ENCODE data around the gene TMEM240. TPM values are rescaled to one million over a fixed set of nuclear protein-coding genes. Genes with fewer than 3 reads are reported as not detected.

Gene TMEM240
- total RNA-seq, result 1.2 and 5.8 TPM in 2 replicates

DNA sequence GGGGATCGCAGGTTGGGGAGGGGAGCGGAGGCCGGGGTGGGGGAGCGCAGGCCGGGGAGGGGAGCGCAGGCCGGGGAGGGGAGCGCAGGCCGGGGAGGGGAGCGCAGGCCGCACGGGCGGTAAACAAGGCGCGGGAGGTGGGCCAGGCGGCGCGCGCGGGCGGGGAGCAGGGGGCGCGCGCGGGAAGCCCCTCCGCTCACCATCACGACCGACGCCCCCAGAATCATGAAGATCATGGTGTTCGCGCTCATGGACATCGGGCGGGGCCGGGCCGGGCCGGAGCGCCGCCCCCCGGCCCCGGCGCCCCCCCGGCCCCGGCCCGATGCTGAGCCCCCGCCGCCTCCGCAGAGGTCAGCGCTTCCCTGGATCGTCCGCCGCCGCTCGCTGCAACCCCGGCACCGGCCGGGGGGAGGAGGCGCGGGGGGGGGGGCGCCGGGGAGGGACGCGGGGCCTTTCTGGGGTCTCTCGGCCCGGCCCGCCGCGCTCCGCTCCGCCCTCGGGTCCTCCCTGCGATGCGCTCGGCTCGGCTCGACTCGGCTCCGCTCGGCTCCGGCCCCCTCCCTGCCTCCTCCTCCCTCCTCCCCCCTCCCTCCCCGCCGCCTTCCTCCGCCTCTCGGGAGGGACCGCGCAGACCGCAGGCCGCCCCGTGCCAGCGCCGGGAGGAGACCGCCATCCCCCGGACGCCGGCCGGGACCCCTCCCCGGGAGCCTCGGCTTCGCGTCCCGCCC lies at the start of gene TMEM240:
Gene TMEM240, minus strand, starts transcription at position 535 of the 728 bp plus-strand sequence. Its CDS starts 278 bp downstream, at position 257.

DNA sequence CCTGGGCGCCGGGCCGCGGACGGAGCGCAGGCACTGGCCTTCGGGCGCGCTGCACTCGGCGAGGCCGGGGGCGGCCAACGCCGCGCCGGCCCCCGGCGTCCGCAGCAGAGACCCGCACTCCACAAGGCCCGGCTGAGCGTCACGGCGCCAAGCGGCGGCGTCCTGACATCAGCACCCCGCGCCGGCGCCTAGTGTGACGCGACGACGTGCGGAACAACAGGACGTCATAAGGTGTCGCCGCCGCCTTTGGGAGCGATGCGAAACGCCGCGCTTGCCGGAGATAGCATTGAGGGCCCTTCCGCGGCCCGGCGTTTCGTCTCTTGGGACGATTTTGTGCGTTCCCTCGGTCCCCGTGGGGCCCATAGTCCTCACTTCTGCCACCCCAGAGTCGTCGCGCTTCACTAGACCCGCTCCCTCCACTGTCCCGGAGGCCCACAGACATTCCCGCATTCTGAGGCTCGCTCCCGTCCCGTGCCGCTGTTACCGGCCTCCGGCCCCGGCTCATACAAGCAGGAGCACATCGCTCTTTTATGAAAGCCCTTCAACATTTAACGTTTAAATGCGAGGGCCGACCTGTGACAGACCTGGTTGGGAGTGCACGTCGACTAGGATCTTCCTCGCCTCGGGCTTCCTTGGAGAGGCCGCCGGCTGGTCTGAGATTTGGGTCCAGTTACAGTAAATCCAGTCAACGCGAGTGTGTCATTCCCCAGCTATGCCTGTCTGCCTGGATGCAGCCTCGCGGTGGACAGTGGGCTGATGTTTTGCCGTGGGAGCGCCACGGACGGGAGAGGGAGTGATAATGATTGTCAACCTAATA lies 34.5 kb upstream of the TMEM240 start, which contains the start of gene SSU72:
Gene SSU72, minus strand, starts transcription at position 143 of the 817 bp plus-strand sequence. CDS start 306 bp downstream, outside the sequence.

DNA sequence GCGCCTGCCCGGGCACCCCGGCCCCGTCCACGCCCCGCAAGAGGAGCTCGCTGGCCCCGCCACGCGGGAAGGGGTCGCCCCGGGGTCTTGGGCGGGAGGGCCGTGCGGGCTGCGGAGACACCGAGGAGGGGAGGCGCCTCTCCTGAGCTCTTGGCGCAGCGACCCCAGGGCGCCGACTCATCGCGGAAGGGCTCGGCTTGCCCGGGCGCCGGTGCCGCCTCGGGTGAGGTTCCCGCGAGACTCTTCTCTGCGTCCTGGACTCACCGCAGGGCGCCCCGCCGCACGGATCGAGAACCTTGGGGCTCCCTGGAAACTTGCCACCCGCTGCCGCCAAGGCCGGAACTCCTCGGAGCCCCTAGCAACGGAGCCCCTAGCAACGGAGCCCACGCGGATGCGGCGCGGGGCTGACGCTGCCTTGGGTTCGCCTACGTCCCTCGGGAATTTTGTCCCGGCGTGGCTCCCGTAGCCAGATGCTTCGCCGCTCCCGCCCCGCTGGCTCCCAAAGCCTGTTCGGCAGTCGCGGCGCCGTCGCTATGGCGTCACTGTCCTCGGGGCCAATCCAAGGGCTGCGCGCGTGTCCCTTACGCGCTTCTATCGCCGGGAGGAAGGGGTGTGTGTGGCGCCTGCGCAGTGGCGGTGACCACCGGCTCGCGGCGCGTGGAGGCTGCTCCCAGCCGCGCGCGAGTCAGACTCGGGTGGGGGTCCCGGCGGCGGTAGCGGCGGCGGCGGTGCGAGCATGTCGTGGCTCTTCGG lies 28.7 kb downstream of the TMEM240 start, which contains the start of gene ATAD3A:
Gene ATAD3A, plus strand, starts transcription at position 630 of the 753 bp plus-strand sequence. Its CDS starts 107 bp downstream, at position 737.

Other genes with a start within 250 kb of the TMEM240 start
- gene ACAP3, start 232.7 kb downstream of the TMEM240 start, total RNA-seq, result 24.8 and 30.2 TPM in 2 replicates
- gene PUSL1, start 232.0 kb downstream of the TMEM240 start, total RNA-seq, result 32.4 and 33.3 TPM in 2 replicates
- gene INTS11, start 216.0 kb downstream of the TMEM240 start, total RNA-seq, result 55.9 and 57.5 TPM in 2 replicates
- 23.7 and 25.1 TPM in 2 replicates for gene CPTP, start 215.8 kb downstream of the TMEM240 start, total RNA-seq
- 0.06 TPM in 1 of 2 replicates, not detected in the other for gene TAS1R3, start 209.3 kb downstream of the TMEM240 start, total RNA-seq
- gene DVL1, start 191.2 kb downstream of the TMEM240 start, total RNA-seq, result 34.1 and 38.3 TPM in 2 replicates
- gene MXRA8, start 182.1 kb downstream of the TMEM240 start, total RNA-seq, result 630 and 641 TPM in 2 replicates
- 105 and 109 TPM in 2 replicates for gene AURKAIP1, start 165.4 kb downstream of the TMEM240 start, total RNA-seq
- gene CCNL2, start 141.3 kb downstream of the TMEM240 start, total RNA-seq, result 119 and 121 TPM in 2 replicates
- gene MRPL20, start 133.3 kb downstream of the TMEM240 start, total RNA-seq, result 91.9 and 98.0 TPM in 2 replicates
- 0.20 and 1.00 TPM in 2 replicates for gene ANKRD65, start 119.3 kb downstream of the TMEM240 start, total RNA-seq
- gene VWA1, start 104.9 kb downstream of the TMEM240 start, total RNA-seq, result 6.9 and 14.0 TPM in 2 replicates
- gene ATAD3C, start 90.9 kb downstream of the TMEM240 start, total RNA-seq, result not detected in 2 replicates
- gene ATAD3B, start 68.9 kb downstream of the TMEM240 start, total RNA-seq, result 8.6 and 9.3 TPM in 2 replicates
- 19.9 and 27.5 TPM in 2 replicates for gene ATAD3A, start 28.5 kb downstream of the TMEM240 start, total RNA-seq
- gene SSU72, start 34.2 kb upstream of the TMEM240 start, total RNA-seq, result 95.3 and 101 TPM in 2 replicates
- 12.5 and 15.5 TPM in 2 replicates for gene FNDC10, start 59.5 kb upstream of the TMEM240 start, total RNA-seq
- 40.8 and 48.0 TPM in 2 replicates for gene MIB2, start 74.9 kb upstream of the TMEM240 start, total RNA-seq
- gene MMP23B, start 91.5 kb upstream of the TMEM240 start, total RNA-seq, result 13.6 and 15.7 TPM in 2 replicates
- gene CDK11B, start 118.4 kb upstream of the TMEM240 start, total RNA-seq, result 10.8 and 12.0 TPM in 2 replicates
- gene SLC35E2B, start 152.2 kb upstream of the TMEM240 start, total RNA-seq, result 43.6 and 43.7 TPM in 2 replicates
- 6.8 and 8.1 TPM in 2 replicates for gene CDK11A, start 183.7 kb upstream of the TMEM240 start, total RNA-seq
- 53.7 TPM in 2 replicates for gene NADK, start 237.8 kb upstream of the TMEM240 start, total RNA-seq